Liver (tissue), 9 donors: ENCODE measurements around the gene FMN1. TPM values are rescaled to one million over a fixed set of nuclear protein-coding genes. Genes with fewer than 3 reads are reported as not detected.

ENCODE experiments used
- DNase-seq: peaks from one replicate; pipeline ENCODE4 v3.0.0-alpha.2; 2017; ENCODE audit warnings: low spot score
- H3K27ac ChIP-seq, 2 donors: one replicate each; pipeline ENCODE4 v1.7.0; 2013; ENCODE audit warnings: inconsistent platforms in 2 of 2, low read length in 2 of 2, control low read depth in 1 of 2, low read depth in 1 of 2, mild to moderate bottlenecking in 1 of 2
- H3K27me3 ChIP-seq, 4 donors: one replicate each; pipeline versions ENCODE4 v1.6.1 to v1.7.0; 2013; ENCODE audit warnings: low read length in 3 of 4, inconsistent platforms in 1 of 4, mild to moderate bottlenecking in 1 of 4, moderate library complexity in 1 of 4; ENCODE audit not compliant: control insufficient read depth in 4 of 4, insufficient read depth in 4 of 4
- H3K36me3 ChIP-seq, 4 donors: one replicate each; pipeline versions ENCODE4 v1.6.1 to v1.7.0; 2013; ENCODE audit warnings: low read length in 3 of 4, mild to moderate bottlenecking in 3 of 4, low read depth in 1 of 4, moderate library complexity in 1 of 4; ENCODE audit not compliant: control insufficient read depth in 4 of 4, insufficient read depth in 3 of 4
- H3K4me1 ChIP-seq, 4 donors: one replicate each; pipeline versions ENCODE4 v1.6.1 to v1.7.0; 2013; ENCODE audit warnings: low read length in 3 of 4, mild to moderate bottlenecking in 3 of 4, moderate library complexity in 1 of 4; ENCODE audit not compliant: control insufficient read depth in 4 of 4, insufficient read depth in 4 of 4
- H3K4me3 ChIP-seq, 3 donors: one replicate each; pipeline versions ENCODE4 v1.6.1 to v1.7.0; 2013; ENCODE audit warnings: low read length in 3 of 3, control low read depth in 1 of 3, low read depth in 1 of 3, mild to moderate bottlenecking in 1 of 3
- H3K9ac ChIP-seq, 2 donors: one replicate each; pipeline ENCODE4 v1.7.0; 2013; ENCODE audit warnings: low read length in 2 of 2, mild to moderate bottlenecking in 2 of 2, moderate library complexity in 2 of 2, control low read depth in 1 of 2, low read depth in 1 of 2
- H3K9me3 ChIP-seq, 4 donors: one replicate each; pipeline versions ENCODE4 v1.6.1 to v1.7.0; 2013; ENCODE audit warnings: low read length in 3 of 4; ENCODE audit not compliant: control insufficient read depth in 4 of 4
- CTCF ChIP-seq: fragments of 150-350 bp; IDR thresholded peaks from 2 replicates; pipeline ENCODE4 v1.5.1; 2017; ENCODE audit warnings: improper control_type of control experiment, low read depth, low read length; ENCODE audit not compliant: missing input control
- EGR1 ChIP-seq, 2 donors: IDR thresholded peaks; 2 replicates each; pipeline ENCODE4 v1.6.1; 2016 to 2018; ENCODE audit warnings: antibody characterized with exemption in 2 of 2, low read depth in 2 of 2
- FOXA1 ChIP-seq: IDR thresholded peaks from 2 replicates; pipeline ENCODE4 v1.6.1; 2016; ENCODE audit warnings: antibody characterized with exemption
- FOXA2 ChIP-seq: IDR thresholded peaks from 2 replicates; pipeline ENCODE4 v1.6.1; 2016; ENCODE audit warnings: antibody characterized with exemption
- GABPA ChIP-seq, 2 donors: IDR thresholded peaks in 1 of 2; conservative IDR thresholded peaks in 1 of 2; 2 replicates each; pipeline ENCODE4 v1.6.1; 2016; ENCODE audit warnings: antibody characterized with exemption in 2 of 2, mild to moderate bottlenecking in 1 of 2, moderate library complexity in 1 of 2
- HNF4A ChIP-seq, 2 donors: conservative IDR thresholded peaks; 2 replicates each; pipeline ENCODE4 v1.6.1; 2016; ENCODE audit warnings: antibody characterized with exemption in 2 of 2, mild to moderate bottlenecking in 2 of 2
- JUND ChIP-seq, 2 donors: IDR thresholded peaks; 2 replicates each; pipeline ENCODE4 v1.6.1; 2016; ENCODE audit warnings: antibody characterized with exemption in 2 of 2
- MAX ChIP-seq: IDR thresholded peaks from 2 replicates; pipeline ENCODE4 v1.6.1; 2016; ENCODE audit warnings: antibody characterized with exemption
- REST ChIP-seq: IDR thresholded peaks from 2 replicates; pipeline ENCODE4 v1.6.1; 2016; ENCODE audit warnings: antibody characterized with exemption, mild to moderate bottlenecking
- RXRA ChIP-seq, 2 donors: IDR thresholded peaks; 2 replicates each; pipeline ENCODE4 v1.6.1; 2017 to 2018; ENCODE audit warnings: antibody characterized with exemption in 2 of 2, mild to moderate bottlenecking in 1 of 2
- SP1 ChIP-seq: IDR thresholded peaks from 2 replicates; pipeline ENCODE4 v1.6.1; 2018; ENCODE audit warnings: antibody characterized with exemption, mild to moderate bottlenecking
- TAF1 ChIP-seq: conservative IDR thresholded peaks from 2 replicates; pipeline ENCODE4 v1.6.1; 2016; ENCODE audit warnings: antibody characterized with exemption, mild to moderate bottlenecking
- YY1 ChIP-seq: IDR thresholded peaks from 2 replicates; pipeline ENCODE4 v1.6.1; 2016; ENCODE audit warnings: antibody characterized with exemption, mild to moderate bottlenecking
- WGBS: extraction: QIAGEN DNeasy Blood & Tissue Kit; methylation state at CpG from one replicate; pipeline ENCODE4 v1.1.7; 2013; 5-methylcytosine and 5-hydroxymethylcytosine counted together
- polyA plus RNA-seq, 2 donors: library from polyadenylated mRNA; stranded (reverse) in 1 of 2; unstranded in 1 of 2; fragments of 200-250 nt in 1 of 2; fragments of >200 nt in 1 of 2; fragmentation: Nextera tagmentation in 1 of 2; extraction: Ambion mirVana in 1 of 2; gene quantifications; one replicate each; pipeline versions ENCODE4 v1.2.1 to v1.2.3, GENCODE V29; 2013 to 2015
- total RNA-seq, 2 donors: library from RNA; depleted of rRNA; stranded (reverse); fragments of >200 nt; gene quantifications; one replicate each; pipeline ENCODE4 v1.2.3, GENCODE V29; 2014
- TF ChIP-seq, protein P1 (sequence below): IDR thresholded peaks from 2 replicates; pipeline ENCODE4 v1.6.1; 2016; ENCODE audit warnings: antibody characterized with exemption
- TF ChIP-seq, protein P2 (sequence below): IDR thresholded peaks from 2 replicates; pipeline ENCODE4 v1.6.1; 2016; ENCODE audit warnings: antibody characterized with exemption
- donor health status: healthy.
- donor health status: healthy.
- donor health status: healthy.
- donor health status: healthy.
- donor health status: healthy.

FMN1 gene
- total and polyA plus RNA-seq, 4 donors, result 0.21 to 5.4 (median 0.53) TPM

GRCh38 chr15:32882955-32883354 lies 311.6 kb downstream of the FMN1 start:
- H3K9me3 ChIP-seq, result no peaks in the 10 kb centered on the region
- no peak overlapping the region for H3K27ac ChIP-seq
- WGBS, result 91% methylated on average over 4 of the region's 4 CpGs
- TF ChIP-seq HNF4A (conservative IDR thresholded peaks at IDR 0.05) (no peak), FOXA1 (no peak), CTCF (no peak), FOXA2 (no peak), SP1 (no peak)
- TF ChIP-seq, protein P1, sequence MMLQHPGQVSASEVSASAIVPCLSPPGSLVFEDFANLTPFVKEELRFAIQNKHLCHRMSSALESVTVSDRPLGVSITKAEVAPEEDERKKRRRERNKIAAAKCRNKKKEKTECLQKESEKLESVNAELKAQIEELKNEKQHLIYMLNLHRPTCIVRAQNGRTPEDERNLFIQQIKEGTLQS, result no peak
- TF ChIP-seq, protein P2, sequence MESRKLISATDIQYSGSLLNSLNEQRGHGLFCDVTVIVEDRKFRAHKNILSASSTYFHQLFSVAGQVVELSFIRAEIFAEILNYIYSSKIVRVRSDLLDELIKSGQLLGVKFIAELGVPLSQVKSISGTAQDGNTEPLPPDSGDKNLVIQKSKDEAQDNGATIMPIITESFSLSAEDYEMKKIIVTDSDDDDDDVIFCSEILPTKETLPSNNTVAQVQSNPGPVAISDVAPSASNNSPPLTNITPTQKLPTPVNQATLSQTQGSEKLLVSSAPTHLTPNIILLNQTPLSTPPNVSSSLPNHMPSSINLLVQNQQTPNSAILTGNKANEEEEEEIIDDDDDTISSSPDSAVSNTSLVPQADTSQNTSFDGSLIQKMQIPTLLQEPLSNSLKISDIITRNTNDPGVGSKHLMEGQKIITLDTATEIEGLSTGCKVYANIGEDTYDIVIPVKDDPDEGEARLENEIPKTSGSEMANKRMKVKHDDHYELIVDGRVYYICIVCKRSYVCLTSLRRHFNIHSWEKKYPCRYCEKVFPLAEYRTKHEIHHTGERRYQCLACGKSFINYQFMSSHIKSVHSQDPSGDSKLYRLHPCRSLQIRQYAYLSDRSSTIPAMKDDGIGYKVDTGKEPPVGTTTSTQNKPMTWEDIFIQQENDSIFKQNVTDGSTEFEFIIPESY, result no peak
- no peaks in the 10 kb centered on the region for H3K36me3 ChIP-seq
- no peak overlapping the region for H3K4me3 ChIP-seq
- H3K27me3 ChIP-seq, result peaks cover 0 to 2% (median under 1%) of the 10 kb centered on the region in 4 donors
- H3K9ac ChIP-seq, result no peak overlapping the region
- H3K4me1 ChIP-seq, result no peaks in the 10 kb centered on the region
- DNase-seq, result no peak

DNA sequence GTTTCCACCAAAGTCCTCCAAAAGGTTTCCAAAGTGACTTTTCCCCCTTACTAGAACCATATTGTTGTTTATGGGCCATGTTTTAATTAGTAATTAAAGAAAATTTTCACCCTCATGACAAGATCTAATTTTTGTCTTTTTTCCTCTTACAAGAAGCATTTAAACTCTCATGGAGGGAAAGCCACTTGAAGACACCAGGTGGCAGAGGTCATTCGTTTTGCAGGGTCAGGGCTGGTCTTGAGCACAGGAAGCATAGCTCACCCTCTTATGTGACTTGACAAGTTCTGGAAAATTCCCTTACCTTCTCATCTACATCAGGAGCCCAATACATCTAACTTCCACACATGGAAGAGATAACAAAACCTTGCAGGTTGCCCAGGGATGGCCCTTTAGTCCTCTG lies 313.0 kb downstream of the FMN1 start:
- H3K27ac ChIP-seq, result no peak overlapping the region
- no peaks in the 10 kb centered on the region for H3K9me3 ChIP-seq
- no peak overlapping the region for H3K9ac ChIP-seq
- H3K27me3 ChIP-seq, result peaks cover 0 to 2% (median under 1%) of the 10 kb centered on the region in 4 donors
- no peaks in the 10 kb centered on the region for H3K4me1 ChIP-seq
- WGBS, result 75% methylated on average over 1 of the region's 1 CpG
- DNase-seq, result no peak
- no peaks in the 10 kb centered on the region for H3K36me3 ChIP-seq
- TF ChIP-seq FOXA2 (no peak), EGR1 (IDR thresholded peaks at IDR 0.05; ENCODE audit: low read depth in 2 of 2) (no peak), REST (no peak), JUND (IDR thresholded peaks at IDR 0.05) (no peak), TAF1 (no peak), HNF4A (conservative IDR thresholded peaks at IDR 0.05) (no peak), MAX (no peak), YY1 (no peak), FOXA1 (no peak), GABPA (IDR thresholded peaks at IDR 0.05 in 1 of 2, conservative IDR thresholded peaks at IDR 0.05 in 1 of 2) (no peak), RXRA (IDR thresholded peaks at IDR 0.05) (no peak)
- TF ChIP-seq, protein P2, result no peak
- no peak overlapping the region for H3K4me3 ChIP-seq
